ENCODE measurements around the gene NDOR1.

DNA sequence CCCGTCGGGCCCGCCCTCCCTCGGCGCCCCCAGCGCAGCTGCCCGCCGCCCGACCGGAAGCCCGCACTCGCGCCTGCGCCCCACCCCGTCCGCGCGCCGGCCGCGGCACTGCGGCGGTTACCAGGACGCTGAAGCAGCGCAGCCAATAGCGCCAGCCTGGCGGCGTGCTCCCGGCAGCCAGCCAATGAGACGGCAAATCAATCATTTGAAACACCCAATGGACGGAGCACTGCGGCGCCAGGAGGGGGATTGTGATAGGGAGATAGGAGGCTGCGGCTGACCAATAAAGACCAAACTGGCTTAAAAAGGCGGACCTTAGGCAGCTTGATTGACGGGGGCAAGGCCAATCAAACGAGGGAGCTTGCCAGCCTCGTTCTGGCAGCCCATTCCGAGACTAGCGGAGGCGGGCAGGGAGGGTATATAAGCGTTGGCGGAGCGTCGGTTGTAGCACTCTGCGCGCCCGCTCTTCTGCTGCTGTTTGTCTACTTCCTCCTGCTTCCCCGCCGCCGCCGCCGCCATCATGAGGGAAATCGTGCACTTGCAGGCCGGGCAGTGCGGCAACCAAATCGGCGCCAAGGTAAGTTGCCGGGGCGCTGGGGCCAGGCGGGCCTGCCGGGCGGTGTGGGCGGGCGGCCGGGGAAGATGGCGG lies 35.5 kb downstream of the NDOR1 start, which contains the start of gene TUBB4B:
- TF ChIP-seq POLR2A (IDR thresholded peaks at IDR 0.05) (peak; percentile 94 to 100 (median 99)), EP300 (IDR thresholded peaks at IDR 0.05) (peak in 1 of 4 donors; percentile 92), CTCF (IDR thresholded peaks at IDR 0.05) (peak in 2 of 6 experiments; percentile 27 to 29)
